GM23248 (cell line): ENCODE measurements around the gene RAMP1. TPM values are rescaled to one million over a fixed set of nuclear protein-coding genes. Genes with fewer than 3 reads are reported as not detected.

ENCODE experiments used
- DNase-seq: peaks from one replicate; pipeline ENCODE4 v3.0.0-alpha.2; 2015
- H2AFZ ChIP-seq: fragments of 200-600 bp; sonication (generic); 2 replicates; pipeline ENCODE4 v1.6.1; 2016; ENCODE audit warnings: antibody characterized with exemption
- H3F3A ChIP-seq: fragments of 200-600 bp; sonication (generic); 2 replicates; pipeline ENCODE4 v1.6.1; 2016; ENCODE audit warnings: mild to moderate bottlenecking, antibody characterized with exemption, mixed run types; ENCODE audit not compliant: insufficient read depth
- H3K27ac ChIP-seq: fragments of 200-600 bp; sonication (generic); 2 replicates; pipeline ENCODE4 v1.5.1; 2016; ENCODE audit warnings: mild to moderate bottlenecking
- H3K27me3 ChIP-seq: fragments of 200-600 bp; sonication (generic); replicated peaks from 2 replicates; pipeline ENCODE4 v1.6.1; 2016; ENCODE audit warnings: mild to moderate bottlenecking; ENCODE audit not compliant: insufficient read depth
- H3K36me3 ChIP-seq: fragments of 200-600 bp; sonication (generic); 2 replicates; pipeline ENCODE4 v1.6.1; 2016; ENCODE audit warnings: low read depth, mild to moderate bottlenecking
- H3K4me1 ChIP-seq: fragments of 200-600 bp; sonication (generic); 2 replicates; pipeline ENCODE4 v1.6.1; 2016; ENCODE audit warnings: mild to moderate bottlenecking; ENCODE audit not compliant: insufficient read depth
- H3K4me2 ChIP-seq: fragments of 200-600 bp; sonication (generic); one replicate; pipeline ENCODE4 v1.6.1; 2016; ENCODE audit warnings: mild to moderate bottlenecking; ENCODE audit not compliant: unreplicated experiment
- H3K4me3 ChIP-seq: fragments of 200-600 bp; sonication (generic); 2 replicates; pipeline ENCODE4 v1.5.1; 2016; ENCODE audit warnings: mild to moderate bottlenecking
- H3K79me2 ChIP-seq: fragments of 200-600 bp; sonication (generic); 2 replicates; pipeline ENCODE4 v1.6.1; 2016; ENCODE audit warnings: mild to moderate bottlenecking; ENCODE audit not compliant: insufficient read depth
- H3K9ac ChIP-seq: fragments of 200-600 bp; sonication (generic); 2 replicates; pipeline ENCODE4 v1.6.1; 2016; ENCODE audit warnings: mild to moderate bottlenecking
- H3K9me2 ChIP-seq: fragments of 200-600 bp; sonication (generic); 2 replicates; pipeline ENCODE4 v1.6.1; 2016; ENCODE audit warnings: mixed run types, mild to moderate bottlenecking, moderate library complexity; ENCODE audit not compliant: insufficient read depth
- H3K9me3 ChIP-seq: fragments of 200-600 bp; sonication (generic); one replicate; pipeline ENCODE4 v1.6.1; 2017; ENCODE audit warnings: low read depth
- H4K20me1 ChIP-seq: fragments of 200-600 bp; sonication (generic); 2 replicates; pipeline ENCODE4 v1.6.0; 2016; ENCODE audit not compliant: insufficient read depth
- EZH2 ChIP-seq: fragments of 200-600 bp; sonication (generic); IDR thresholded peaks from 2 replicates; pipeline ENCODE4 v1.6.1; 2018; ENCODE audit warnings: antibody characterized with exemption, mild to moderate bottlenecking; ENCODE audit not compliant: insufficient read depth, poor library complexity, severe bottlenecking
- EZH2phosphoT487 ChIP-seq: fragments of 200-600 bp; sonication (generic); IDR thresholded peaks from 2 replicates; pipeline ENCODE4 v1.6.1; 2018; ENCODE audit warnings: antibody characterized with exemption, moderate library complexity, mild to moderate bottlenecking, low read depth; ENCODE audit not compliant: insufficient read depth
- WGBS, 2 experiments: methylation state at CpG; one replicate each; pipeline ENCODE4 v1.1.6; 2015 to 2017; ENCODE audit warnings: low lambda C conversion rate in 2 of 2, low coverage in 1 of 2; ENCODE audit errors: missing lambda C conversion rate in 2 of 2; 5-methylcytosine and 5-hydroxymethylcytosine counted together
- in situ Hi-C: fragments of 300-500 bp; cut with MboI; formaldehyde crosslinking; loops from 2 replicates; pipeline ENCODE4 v1.15.0; 2020
- polyA plus RNA-seq: library from polyadenylated mRNA; unstranded; fragments of >200 nt; fragmentation: Nextera tagmentation; extraction: Ambion mirVana; gene quantifications from 2 replicates; pipeline ENCODE4 v1.2.1, GENCODE V29; 2016
- total RNA-seq: library from RNA; depleted of rRNA; stranded (reverse); fragments of >200 nt; shearing (Covaris generic); gene quantifications from 2 replicates; pipeline ENCODE4 v1.2.3, GENCODE V29; 2014

RAMP1 gene
- total and polyA plus RNA-seq, 2 experiments from 2014 or later, result 4.1 to 11.1 TPM

- H3K4me2 ChIP-seq, result no peak overlapping the region
- no peak overlapping the region for H2AFZ ChIP-seq
- no peak overlapping the region for H3K27ac ChIP-seq
- H3K79me2 ChIP-seq, result no peaks in the 10 kb centered on the region
- no peak for DNase-seq
- no peaks in the 10 kb centered on the region for H3K27me3 ChIP-seq
- no peaks in the 10 kb centered on the region for H3F3A ChIP-seq
- no peaks in the 10 kb centered on the region for H3K9me3 ChIP-seq
- H4K20me1 ChIP-seq, result no peaks in the 10 kb centered on the region
- no peaks in the 10 kb centered on the region for H3K4me1 ChIP-seq
- H3K4me3 ChIP-seq, result no peak overlapping the region
- H3K9ac ChIP-seq, result no peak overlapping the region
- no peak for TF ChIP-seq EZH2phosphoT487
- TF ChIP-seq EZH2, result no peak
- H3K36me3 ChIP-seq, result no peaks in the 10 kb centered on the region
- WGBS, 2 experiments, result 80 to 87% methylated on average over 21 to 28 of the region's 28 CpGs
- H3K9me2 ChIP-seq, result no peaks in the 10 kb centered on the region
- in situ Hi-C loops, result no loop called here
Observed at GRCh38 chr2:237912271-237913192, 53.1 kb downstream of the RAMP1 start.

GRCh38 chr2:237913193-237913917, 53.9 kb downstream of the RAMP1 start:
- Histone ChIP-seq H3K27me3 (no peaks in the 10 kb centered on the region), H3K79me2 (no peaks in the 10 kb centered on the region), H3K4me3 (no peak overlapping the region), H3K9ac (no peak overlapping the region), H3K4me2 (no peak overlapping the region), H3F3A (no peaks in the 10 kb centered on the region), H3K4me1 (no peaks in the 10 kb centered on the region), H3K9me3 (no peaks in the 10 kb centered on the region), H2AFZ (no peak overlapping the region), H3K36me3 (no peaks in the 10 kb centered on the region), H4K20me1 (no peaks in the 10 kb centered on the region), H3K9me2 (no peaks in the 10 kb centered on the region), H3K27ac (no peak overlapping the region)
- DNase-seq, result no peak
- in situ Hi-C loops, result no loop called here
- TF ChIP-seq EZH2phosphoT487, result no peak
- no peak for TF ChIP-seq EZH2
- 87 to 90% methylated on average over 25 to 26 of the region's 26 CpGs for WGBS, 2 experiments

DNA sequence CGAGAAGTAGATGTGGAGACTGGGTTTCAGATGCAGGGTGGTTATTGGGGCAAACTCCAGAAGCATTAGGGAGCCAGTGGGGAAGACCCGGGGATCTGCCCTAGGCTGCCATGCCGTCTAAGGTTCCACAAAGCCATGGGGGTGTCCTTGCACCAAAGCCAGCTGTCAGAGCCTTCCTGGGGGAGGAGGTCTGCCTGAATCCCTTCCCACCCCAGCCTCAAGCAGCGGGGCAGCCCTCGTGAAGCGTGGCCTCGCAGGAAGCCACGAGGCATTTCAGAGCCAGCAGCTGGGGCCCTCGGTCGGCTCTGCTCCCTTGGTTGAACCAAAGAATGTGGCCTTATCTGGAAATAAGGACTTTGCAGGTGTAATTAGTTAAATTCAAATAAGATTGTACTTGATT, 56.2 kb downstream of the RAMP1 start:
- Histone ChIP-seq H3K36me3 (no peaks in the 10 kb centered on the region), H3K4me2 (no peak overlapping the region), H3K79me2 (no peaks in the 10 kb centered on the region), H3K27ac (no peak overlapping the region), H3K9me2 (no peaks in the 10 kb centered on the region), H3K9ac (no peak overlapping the region), H3F3A (no peaks in the 10 kb centered on the region), H3K27me3 (no peaks in the 10 kb centered on the region), H3K9me3 (no peaks in the 10 kb centered on the region), H3K4me1 (no peaks in the 10 kb centered on the region), H4K20me1 (no peaks in the 10 kb centered on the region), H3K4me3 (no peak overlapping the region), H2AFZ (no peak overlapping the region)
- 87 to 92% methylated on average over 10 of the region's 10 CpGs for WGBS, 2 experiments
- in situ Hi-C loops, result no loop called here
- TF ChIP-seq EZH2phosphoT487 (no peak), EZH2 (no peak)
- DNase-seq, result no peak

DNA sequence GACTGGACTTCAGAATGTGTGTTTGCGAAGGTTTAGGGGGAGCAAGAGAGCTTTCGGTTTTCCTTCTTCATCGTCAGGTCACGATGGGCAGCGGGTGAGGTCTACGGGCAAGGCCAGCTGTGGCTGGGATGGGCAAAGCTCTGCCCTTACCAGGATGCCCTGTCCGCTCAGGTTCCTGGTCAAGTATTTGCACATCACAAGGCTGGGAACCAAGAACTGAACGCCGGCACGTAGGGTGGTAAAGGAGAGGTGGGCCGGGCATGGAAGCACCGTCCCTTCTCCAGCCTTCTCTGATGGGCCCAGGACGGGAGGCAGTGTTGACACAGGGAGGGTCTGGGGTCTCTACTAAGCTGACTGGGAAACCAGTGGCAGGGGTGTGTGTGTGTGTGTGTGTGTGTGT, 56.9 kb downstream of the RAMP1 start:
- TF ChIP-seq EZH2 (no peak), EZH2phosphoT487 (no peak)
- Histone ChIP-seq H3K4me3 (no peak overlapping the region), H3K27ac (no peak overlapping the region)

More for the DNA sequence above, 56.9 kb downstream of the RAMP1 start:
- in situ Hi-C loops, result no loop called here
- Histone ChIP-seq H3K9ac (no peak overlapping the region), H3K4me1 (no peaks in the 10 kb centered on the region), H3K9me3 (no peaks in the 10 kb centered on the region), H3K4me2 (no peak overlapping the region), H3K9me2 (no peaks in the 10 kb centered on the region), H3F3A (no peaks in the 10 kb centered on the region), H3K36me3 (no peaks in the 10 kb centered on the region), H4K20me1 (no peaks in the 10 kb centered on the region), H2AFZ (no peak overlapping the region), H3K79me2 (no peaks in the 10 kb centered on the region), H3K27me3 (no peaks in the 10 kb centered on the region)
- DNase-seq, result no peak
- 92% methylated on average over 13 of the region's 13 CpGs for WGBS, 2 experiments
